Spleen (tissue), 7 donors: ENCODE data around the gene SUPT3H.
"Not testable (repeated sequence)": the region's sequence is repeated elsewhere in the genome, so short reads cannot be mapped to it uniquely, and the experiment has no call there.

Source experiments
- CTCF ChIP-seq, 11 experiments: fragments of 200-600 bp in 7 of 11; fragments of 450-650 bp in 4 of 11; sonication (generic) in 4 of 11; IDR thresholded peaks in 8 of 11; conservative IDR thresholded peaks in 3 of 11; 1 replicate in 7 of 11; 2 replicates in 4 of 11; pipeline versions ENCODE4 v1.4.0 to v1.8.0; 2016 to 2021; ENCODE audit warnings: antibody characterized with exemption in 11 of 11, inconsistent platforms in 4 of 11, mild to moderate bottlenecking in 1 of 11
- POLR2A ChIP-seq, 3 donors: fragments of 450-650 bp; IDR thresholded peaks; one replicate each; pipeline ENCODE4 v1.5.1; 2017; ENCODE audit warnings: antibody characterized with exemption in 3 of 3, mild to moderate bottlenecking in 1 of 3
- POLR2AphosphoS5 ChIP-seq, 3 donors: sonication (generic); formaldehyde crosslinking; IDR thresholded peaks; one replicate each; pipeline ENCODE4 v1.5.1; 2017; ENCODE audit warnings: antibody characterized with exemption in 3 of 3
- donor health status: DM: no; HTN: no; CAD: no; lungs with moderate emphysema.
- donor health status: DM: no; HTN: no; CAD: no.
- donor health status: DM: no; HTN: no; CAD: no.

GRCh38 chr6:45294065-45294701, 83.6 kb downstream of the SUPT3H start:
- TF ChIP-seq CTCF (IDR thresholded peaks at IDR 0.05 in 8 of 11, conservative IDR thresholded peaks at IDR 0.05 in 3 of 11); POLR2A (IDR thresholded peaks at IDR 0.05); POLR2AphosphoS5 (IDR thresholded peaks at IDR 0.05): not testable (repeated sequence)
